Hematopoietic multipotent progenitor cell treated with erythropoietin and hydrocortisone succinate and interleukin-3 and kit ligand, for 15 days (in vitro differentiated cells): ENCODE measurements around the gene RANBP9.
A peak's percentile ranks its signal among the peaks of the same experiment; 100 is the strongest.

Experiments
- DNase-seq: peaks from one replicate; pipeline ENCODE4 v3.0.0-alpha.2; 2015; ENCODE audit warnings: low spot score

The RANBP9 gene

GRCh38 chr6:13710552-13711323, 897 bp downstream of the RANBP9 start:
- DNase-seq: peak; percentile 41

- peak; percentile 54 for DNase-seq
Observed at GRCh38 chr6:13709689-13710551, 1.7 kb downstream of the RANBP9 start.

DNA sequence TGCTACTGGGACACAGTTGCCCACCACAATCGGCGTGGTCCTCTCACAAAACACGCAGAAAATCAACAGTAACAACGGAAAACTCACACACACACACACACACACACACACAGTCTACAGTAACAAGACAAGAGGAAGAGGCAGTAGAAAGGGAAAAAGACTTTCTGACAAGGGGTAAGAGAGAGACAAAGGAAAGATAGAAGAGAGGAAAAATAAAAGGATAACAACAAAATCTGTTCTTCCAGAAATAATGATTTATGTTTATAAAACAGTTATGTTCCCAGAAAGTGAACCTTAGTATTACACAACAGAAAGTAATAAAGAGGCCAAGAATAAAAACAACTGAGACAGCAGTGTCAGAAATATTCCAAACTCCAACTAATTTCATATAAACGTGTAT, 2.9 kb downstream of the RANBP9 start:
- DNase-seq: no peak

DNA sequence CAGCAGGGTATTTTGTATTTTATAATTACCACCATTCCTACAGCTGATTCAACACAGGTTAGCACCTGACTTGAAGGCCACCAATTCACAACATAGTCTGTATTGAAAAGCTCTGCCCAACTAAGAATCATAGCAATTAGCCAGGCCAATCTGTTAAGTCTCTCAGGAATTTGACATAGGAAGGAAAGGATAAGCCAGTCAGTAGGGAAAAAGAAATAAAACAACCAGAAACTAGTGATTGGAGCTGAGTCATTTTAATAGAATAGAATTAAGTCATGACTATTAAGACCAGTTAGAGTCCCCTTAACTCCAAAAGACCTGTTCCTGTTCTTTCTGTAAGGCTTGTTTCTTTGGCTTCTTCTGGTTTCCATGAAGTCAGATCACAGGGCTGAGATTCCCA, 8.1 kb downstream of the RANBP9 start:
- DNase-seq: no peak

DNA sequence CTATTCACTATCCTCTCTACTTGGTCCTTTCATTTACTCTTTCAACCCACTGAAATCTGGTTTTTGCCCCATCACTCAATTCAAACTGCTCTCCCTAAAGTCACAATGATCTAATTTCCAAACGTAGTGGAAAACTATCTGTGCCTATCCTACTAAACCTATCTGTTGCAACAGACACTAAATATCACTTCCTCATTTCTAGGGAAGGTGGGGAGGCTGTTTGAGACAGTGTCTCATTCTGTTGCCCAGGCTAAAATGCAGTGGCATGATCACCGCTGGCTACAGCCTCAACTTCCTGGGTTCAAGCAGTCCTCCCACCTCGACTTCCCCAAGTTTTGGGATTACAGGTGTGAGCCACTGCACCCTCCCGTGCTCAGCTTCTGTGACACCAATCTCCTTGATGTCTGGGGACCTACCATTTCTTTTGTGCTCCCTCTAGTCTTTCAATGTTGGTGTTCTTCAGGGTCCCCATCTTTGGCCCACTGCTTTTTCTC, 8.8 kb downstream of the RANBP9 start:
- no peak for DNase-seq

DNA sequence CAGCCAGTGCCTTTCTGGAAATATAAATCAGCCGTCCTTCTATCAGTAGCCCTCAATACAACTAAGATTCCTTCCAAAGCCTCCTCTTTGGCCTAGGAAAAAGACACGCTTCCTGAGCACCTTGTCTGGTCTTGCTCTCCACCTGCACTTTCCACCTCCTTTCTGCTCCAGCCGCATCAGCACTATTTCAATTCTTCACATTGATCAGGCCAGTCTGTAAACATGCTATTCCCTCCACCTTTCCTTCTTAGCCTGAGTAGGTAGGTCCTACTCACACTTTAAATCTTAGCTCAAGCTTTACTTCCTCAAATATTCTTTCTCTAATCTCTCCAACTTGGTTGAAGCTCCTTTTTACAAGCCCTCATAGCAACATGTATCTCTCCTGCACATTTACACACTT, 11.4 kb downstream of the RANBP9 start:
- DNase-seq: no peak

GRCh38 chr6:13698715-13699114, 12.9 kb downstream of the RANBP9 start:
- DNase-seq: no peak

GRCh38 chr6:13697857-13698256, 13.8 kb downstream of the RANBP9 start:
- no peak for DNase-seq

GRCh38 chr6:13696226-13696625, 15.4 kb downstream of the RANBP9 start:
- no peak for DNase-seq

DNA sequence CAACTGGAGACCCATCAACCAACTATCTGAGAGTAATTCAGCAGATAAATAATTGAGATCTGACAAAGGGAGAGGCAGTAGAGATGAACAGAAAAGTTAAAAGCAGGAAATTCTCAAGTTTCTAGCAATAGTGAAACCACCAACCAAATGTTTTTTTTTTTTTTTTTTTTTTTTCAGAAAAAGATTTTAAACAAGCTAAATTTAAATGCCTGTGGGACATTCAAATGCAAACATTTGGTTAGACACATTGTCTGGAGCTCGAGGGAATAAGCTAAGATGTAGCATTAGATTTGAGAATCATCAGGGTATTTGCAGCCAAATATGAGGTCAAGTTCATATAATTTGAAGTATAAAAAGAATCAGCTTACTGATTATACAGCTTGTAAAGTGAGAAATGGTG, 16.4 kb downstream of the RANBP9 start:
- no peak for DNase-seq

- no peak for DNase-seq
Observed at GRCh38 chr6:13694562-13694961, 17.1 kb downstream of the RANBP9 start.

- DNase-seq: no peak
Observed at GRCh38 chr6:13689511-13690256, 22.0 kb downstream of the RANBP9 start.

DNA sequence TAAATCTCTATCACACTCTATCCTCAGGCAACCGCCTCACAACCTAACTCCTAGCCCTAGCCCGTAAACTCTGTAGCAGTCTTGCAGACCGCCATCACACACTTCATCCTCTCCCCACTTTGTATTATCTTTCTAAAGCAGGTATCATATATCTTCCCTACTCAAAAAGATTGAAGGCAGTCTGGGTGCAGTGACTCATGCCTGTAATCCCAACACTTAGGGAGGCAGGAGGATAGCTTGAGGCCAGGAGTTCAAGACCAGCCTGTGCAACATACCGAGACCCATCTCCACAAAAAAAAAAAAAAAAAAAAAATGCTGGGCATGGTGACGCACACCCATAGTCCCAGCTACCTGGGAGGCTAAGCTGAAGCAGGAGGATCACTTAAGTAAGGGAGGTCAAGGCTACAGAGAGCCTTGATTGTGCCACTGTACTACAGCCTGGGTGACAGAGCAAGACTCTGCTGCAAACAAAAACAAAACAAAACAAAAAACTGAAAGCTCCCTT, 22.9 kb downstream of the RANBP9 start:
- no peak for DNase-seq

DNA sequence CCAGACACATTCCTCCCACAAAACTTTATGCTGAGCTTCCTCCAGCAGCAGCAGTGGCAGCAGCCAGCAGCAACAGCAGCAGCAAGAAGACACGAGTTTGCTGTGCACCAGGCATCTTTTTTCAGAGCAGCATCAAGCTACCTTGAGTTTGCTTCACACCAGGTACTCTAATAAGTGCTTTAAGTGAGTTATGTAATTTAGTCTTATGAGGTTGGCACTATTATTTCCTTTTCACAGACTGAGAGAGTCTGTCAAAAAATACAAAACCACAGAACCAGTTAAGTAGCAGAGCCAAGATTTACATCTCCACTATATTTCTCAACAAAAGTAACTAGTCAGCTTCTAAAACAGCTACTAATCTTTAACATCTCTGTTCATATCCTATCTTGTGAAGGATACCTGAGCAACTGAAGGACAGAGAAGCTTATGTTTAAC, 23.7 kb downstream of the RANBP9 start:
- no peak for DNase-seq

GRCh38 chr6:13684855-13685254, 26.8 kb downstream of the RANBP9 start:
- DNase-seq: no peak

- DNase-seq: no peak
Observed at GRCh38 chr6:13683038-13683437, 28.6 kb downstream of the RANBP9 start.

DNA sequence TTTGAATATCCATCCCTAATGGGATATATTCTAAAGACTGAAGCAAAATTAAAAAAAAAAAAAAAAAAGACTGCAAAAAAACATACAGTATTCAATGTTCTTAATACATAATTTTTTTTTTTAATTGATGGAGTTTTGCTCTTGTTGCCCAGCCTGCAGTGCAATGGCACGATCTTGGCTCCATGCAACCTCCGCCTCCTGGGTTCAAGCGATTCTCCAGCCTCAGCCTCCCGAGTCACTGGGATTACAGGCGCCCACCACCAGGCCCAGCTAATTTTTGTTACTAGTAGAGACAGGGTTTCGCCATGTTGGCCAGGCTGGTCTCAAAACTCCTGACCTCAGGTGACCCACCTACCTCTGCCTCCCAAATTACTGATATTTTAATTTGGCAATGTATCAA, 29.3 kb downstream of the RANBP9 start:
- no peak for DNase-seq

- no peak for DNase-seq
Observed at GRCh38 chr6:13681305-13682061, 30.2 kb downstream of the RANBP9 start.

- DNase-seq: no peak
Observed at GRCh38 chr6:13680448-13680968, 31.1 kb downstream of the RANBP9 start.

GRCh38 chr6:13679996-13680395, 31.6 kb downstream of the RANBP9 start:
- DNase-seq: no peak
